Measurements from ENCODE around the gene MFSD6.
"Not testable (repeated sequence)": the region's sequence is repeated elsewhere in the genome, so short reads cannot be mapped to it uniquely, and the experiment has no call there.

MFSD6 gene

DNA sequence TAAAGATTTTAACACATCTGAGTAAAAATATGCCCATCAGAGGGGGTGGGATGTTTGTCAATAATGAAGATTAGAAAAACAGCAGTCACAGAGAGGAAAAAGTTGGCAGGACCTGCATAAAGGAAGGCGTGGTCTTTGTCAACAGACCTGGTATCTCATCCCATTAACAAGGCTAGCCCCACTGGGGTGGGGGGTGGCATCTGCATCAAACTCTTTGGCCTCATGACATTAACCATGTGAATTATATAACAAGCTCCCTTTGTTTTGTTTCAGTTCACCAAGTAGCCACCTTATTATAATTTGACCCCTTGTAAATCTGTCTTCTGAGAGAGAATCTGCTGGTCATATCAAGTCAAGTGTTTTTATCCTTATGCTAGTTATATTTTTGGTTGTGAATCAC is 97.5 kb downstream of the MFSD6 start:
- DNase-seq, result no peak

DNA sequence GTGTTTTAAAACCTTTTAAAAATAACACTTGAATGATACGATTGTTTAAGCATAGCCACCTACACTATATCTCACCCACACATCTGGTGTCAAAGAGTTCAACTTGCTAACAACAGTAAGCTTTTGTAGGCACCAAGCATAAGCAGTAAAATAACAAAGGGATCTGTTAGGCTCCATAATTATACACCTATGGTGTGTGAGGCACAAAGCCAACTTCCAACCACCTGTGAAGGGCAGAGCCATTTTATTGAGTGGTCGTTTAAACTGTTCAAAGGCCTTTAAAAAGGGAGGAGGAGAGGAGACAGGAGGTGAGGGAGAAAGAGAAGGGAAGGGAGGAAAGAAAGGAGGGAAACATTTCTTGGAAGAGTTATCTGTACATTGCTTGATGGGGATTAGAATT is 98.5 kb downstream of the MFSD6 start:
- DNase-seq, result no peak

DNA sequence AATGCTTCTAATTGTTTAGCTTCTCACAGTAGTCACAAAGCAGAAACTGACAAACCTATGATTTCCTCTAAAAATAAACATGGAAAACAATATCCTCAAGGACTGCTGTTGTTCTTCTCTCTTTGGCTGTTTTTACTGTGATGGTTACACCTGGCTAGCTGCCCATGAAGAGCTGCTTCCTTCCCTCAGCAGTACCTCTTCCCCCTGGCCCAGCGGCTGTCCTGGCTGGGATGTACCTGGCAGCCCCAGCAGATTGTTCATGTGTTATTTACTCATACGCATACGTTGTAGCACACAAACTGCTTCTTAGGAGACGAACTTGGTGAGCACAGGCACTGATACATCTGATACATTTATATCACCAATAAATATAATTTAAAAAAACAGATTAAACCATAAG is 99.0 kb downstream of the MFSD6 start:
- DNase-seq, result peak; percentile 41

DNA sequence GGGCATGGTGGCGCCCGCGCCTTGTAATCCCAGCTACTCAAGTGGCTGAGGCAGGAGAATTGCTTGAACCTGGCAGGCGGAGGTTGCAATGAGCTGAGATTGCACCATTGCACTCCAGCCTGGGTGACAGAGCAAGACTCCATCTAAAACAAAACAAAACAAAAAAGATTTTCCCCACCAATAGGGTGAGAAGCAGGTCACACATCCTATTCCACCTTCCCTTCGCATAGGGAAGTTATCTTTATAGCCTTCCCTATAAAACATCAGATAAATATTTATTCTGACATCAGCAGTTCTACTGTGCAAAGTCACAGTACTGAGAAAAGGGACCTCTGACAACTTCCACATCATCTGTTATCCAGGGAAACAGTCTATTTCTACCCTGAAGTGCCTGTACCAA is 101.7 kb downstream of the MFSD6 start:
- DNase-seq, result not testable (repeated sequence)

DNA sequence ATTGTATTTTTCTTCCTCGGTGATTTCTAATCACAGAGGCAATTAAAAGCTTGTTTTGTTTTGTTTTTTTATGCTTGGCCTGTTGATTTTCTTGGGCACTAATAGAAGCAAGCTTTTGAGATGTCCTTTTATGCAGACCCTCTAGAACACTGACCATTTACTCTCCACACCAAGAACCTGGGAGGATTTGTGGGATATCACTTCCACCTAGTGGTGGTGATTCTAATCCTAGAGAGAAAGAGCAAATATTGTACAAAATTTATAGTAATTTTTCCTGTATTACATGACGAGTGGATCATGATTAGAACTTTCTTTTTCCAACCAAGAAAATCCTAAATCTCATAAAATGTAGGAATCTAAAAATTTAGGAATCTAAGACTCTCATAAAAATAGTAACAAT is 102.9 kb downstream of the MFSD6 start:
- DNase-seq, result peak; percentile 8

DNA sequence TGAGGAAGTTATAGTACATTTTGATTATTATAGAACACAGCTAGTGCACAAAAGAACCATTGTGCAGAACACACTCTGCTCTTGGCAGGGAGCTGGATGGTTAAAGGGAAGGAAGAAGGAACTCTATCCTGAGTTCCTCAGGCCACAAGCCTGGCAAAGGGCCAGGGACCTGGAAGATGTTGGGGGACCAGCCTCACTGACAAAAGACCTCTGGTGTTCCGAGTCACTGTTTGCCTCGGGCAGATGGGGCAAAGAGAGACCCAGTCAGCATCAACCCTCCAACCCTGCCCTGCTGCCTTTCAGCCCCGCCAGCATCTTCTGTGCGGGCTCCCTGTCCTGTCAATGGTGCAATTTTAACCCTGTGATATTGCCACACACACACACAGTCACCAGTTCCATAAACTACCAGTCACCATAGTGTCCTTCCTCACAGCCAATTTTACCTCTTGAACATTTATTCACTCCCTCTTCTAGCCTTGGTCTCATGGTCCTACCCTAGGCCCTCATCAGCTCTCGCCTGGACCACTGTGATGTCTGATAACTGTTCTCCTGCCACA is 104.5 kb downstream of the MFSD6 start:
- no peak for DNase-seq

DNA sequence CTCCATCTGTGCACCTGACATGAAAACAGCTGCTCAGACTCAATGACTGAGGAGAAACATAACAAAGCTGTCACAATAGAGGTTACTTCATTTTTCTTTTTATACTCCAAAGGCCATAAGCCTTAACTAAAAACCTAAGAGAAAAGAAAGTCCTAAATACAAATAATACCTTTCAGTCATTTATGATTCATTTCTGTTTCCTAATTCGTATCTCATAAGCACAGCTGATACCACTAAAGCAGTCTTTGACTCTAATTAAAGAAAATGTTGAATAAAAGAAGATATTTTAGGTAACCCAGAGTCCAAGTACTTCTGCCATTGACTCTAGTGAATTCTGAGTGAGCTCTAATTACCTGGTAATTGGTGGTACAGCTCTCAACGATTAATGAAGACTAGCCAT is 105.7 kb downstream of the MFSD6 start:
- no peak for DNase-seq

DNA sequence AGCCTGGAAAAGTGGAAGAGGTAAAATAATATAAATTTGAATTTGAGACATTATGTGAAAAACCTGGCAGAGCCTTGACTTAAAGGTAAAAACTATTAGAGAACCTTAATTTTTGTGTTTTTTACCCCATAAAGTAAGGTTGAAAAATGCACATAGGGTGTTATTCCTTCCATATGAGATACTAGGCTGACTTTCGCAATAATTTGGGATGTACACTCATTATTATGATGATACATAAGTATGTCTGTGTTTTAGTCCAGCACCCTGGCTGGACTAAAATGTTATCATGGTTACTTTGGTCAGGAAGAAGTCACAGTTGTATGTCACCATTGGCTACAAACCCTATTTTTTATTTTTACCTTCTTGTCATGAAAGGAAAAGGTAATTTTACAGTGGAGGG is 106.5 kb downstream of the MFSD6 start:
- DNase-seq, result no peak

DNA sequence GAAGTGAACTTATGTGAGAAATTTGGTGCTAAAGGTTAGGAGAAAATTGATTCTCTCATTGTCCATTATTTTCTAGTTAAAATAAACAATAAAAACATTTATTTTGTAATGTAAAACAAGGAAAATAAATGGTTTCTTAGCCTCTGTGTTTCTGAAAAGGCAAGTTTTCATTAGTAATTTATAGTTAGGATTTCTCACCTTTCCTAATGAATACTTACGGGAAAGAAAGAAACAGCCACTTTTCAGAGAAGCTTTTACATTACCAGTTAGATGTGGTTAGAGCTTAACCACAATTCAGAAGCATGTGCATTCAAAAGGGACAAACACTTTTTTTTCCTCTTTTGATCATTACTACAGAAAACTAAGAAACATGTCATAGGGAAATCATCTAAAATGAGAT is 107.5 kb downstream of the MFSD6 start:
- no peak for DNase-seq

DNA sequence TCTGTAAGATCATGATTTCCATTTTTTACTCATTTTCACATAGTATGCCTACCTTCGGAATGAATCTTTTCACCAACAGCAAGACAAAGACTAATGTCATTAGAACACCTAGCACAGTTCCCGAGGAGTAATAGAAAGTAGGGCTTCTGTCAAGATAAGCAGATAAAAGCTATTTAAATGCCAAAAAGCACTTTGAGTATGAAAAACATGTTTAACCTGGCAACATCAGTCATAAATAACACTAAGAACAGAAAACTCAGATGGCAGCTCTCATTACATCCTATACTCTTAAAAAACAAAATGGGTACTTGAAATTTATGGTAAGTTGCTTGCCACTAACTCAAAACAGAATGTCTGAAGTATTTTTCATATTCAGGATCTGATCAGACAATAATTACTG is 109.3 kb downstream of the MFSD6 start:
- no peak for DNase-seq

DNA sequence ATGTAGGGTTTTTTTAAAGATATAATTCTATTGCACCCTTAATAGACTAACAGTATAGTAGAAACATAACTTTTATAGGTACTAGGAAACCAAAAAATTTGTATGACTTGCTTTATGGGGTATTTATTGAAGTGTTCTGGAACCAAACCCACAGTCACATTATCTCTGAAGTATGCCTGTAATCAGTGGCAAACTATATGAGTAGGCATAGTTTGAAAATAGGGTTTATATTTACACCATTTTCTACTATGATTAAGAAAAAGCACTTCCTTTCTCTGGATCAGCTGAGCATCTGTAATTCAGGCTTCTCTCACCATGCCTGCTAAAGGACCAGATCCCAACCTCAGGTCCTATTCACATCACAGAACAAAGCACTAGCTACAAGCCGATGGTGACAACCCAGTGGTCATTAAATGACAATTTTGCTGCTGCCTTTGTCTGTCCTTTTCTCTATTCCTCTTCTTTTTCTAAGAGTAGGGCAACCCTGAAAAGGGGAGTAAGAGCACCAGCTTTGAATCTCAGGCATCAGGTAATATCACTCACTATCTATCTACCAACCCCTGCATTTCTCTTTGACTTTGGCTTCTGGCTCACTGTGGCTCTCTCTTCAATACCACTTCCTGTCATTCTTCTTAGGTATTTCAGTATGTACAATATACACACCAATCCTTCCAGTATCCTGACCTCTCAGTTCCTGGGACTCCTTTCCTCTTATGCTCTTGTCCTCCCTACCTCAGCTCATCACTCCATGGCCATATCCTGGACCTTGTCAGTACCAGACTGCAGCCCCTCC is 112.0 kb downstream of the MFSD6 start:
- no peak for DNase-seq

DNA sequence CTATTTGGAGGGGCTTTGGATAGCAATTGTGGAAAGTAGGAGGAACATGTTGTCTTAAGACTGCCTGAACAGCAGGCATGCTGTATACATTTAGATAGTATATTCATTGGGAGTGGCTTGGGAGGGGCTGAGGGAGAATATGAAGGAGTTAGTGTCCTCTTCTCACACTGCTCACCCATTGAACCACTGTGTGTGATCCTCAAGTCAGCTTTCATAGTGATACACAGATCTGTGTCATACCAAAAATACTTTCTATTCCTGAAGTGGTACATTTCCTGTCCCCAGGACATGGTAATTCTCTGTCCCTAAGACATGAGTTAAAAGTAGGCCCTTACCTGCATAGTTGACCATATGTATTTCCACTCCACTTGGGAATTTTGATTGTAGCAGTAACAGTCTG is 116.8 kb downstream of the MFSD6 start:
- no peak for DNase-seq

DNA sequence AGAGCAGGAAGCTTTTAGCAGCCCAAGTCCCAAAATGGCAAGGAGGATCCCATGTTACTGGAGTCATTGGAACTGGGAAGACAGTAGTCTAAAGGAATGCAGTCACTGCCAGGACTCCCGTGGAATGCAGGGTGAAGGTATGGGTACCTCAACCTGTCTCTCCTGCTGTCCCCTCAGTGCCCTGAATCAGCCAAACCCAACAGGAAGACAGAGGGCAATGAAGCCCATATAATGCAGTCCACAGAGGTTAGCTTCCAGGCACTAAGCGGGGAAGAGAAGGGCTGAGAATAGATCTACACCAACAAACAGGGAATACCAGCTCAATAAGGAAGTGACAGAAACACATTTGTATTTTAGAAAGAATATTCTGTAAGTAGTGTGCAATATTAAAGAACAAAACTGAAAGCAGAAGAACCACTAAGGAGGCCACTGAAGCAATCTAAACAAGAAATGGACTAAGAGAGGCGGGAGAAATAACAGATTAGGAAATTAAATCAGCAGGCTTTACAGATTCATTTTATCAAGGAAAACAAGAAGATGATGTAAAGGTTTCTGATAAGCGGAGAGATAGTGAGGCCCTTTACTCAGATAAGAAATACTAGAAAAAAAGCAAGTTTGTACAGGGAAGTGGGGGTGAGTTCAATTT is 118.1 kb downstream of the MFSD6 start:
- no peak for DNase-seq

DNA sequence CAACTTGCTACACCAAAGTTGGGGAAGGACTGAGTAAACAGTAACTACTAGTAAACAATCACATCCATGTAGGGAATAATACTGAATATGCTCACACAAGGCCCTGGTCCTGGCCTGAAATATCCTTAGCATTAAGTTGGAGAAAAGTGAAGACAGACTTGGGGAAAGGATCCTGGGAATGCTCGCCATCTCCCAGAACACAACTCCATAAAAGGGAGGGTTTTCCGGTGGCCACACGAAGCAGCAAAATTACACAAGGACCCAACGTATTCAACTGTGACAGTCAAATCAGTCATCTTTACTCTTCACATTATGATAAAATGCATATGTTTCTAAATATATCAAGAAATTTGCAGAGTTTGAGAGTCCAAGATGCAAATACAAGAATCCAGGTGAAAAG is 119.1 kb downstream of the MFSD6 start:
- no peak for DNase-seq

DNA sequence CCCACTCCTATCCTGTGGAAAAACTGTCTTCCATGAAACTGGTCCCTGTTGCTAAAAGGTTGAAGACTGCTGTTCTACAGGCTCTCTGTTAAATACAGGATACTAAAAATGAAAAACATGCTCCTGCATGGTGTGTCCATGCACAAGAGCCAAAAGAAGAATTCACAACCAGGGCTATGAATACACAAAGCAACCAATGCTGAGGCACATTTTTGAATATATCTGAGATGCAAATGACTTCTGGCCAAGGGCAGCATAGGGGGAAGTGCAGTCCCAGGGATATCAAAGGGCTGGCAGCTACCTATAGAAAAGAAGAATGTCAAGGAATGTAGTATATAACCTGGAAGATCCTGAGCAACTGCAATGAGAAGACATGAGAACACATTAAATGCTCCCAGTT is 119.8 kb downstream of the MFSD6 start:
- DNase-seq, result no peak

DNA sequence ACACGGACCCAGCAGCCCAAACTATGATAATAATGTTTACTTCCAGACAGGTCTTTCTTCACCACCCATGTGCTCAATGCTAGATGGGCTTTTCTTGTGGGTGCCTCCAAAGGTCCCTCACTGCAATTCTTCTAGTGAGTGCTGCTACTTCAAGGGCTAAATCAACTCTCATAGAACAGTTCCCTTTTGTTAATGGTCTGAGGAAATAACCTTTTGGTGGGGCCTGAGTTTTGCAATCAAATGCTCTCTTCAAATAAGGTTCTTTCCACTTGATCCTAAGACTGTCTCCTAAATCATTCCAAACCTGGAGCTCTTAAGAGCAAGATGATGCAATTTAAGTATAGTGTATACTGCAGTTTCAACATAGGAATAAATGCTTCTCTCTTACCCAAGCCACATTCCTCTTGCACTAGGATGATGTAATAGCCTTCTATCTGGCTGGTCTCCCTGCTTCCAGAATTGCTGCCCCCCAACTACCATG is 120.4 kb downstream of the MFSD6 start:
- DNase-seq, result no peak

DNA sequence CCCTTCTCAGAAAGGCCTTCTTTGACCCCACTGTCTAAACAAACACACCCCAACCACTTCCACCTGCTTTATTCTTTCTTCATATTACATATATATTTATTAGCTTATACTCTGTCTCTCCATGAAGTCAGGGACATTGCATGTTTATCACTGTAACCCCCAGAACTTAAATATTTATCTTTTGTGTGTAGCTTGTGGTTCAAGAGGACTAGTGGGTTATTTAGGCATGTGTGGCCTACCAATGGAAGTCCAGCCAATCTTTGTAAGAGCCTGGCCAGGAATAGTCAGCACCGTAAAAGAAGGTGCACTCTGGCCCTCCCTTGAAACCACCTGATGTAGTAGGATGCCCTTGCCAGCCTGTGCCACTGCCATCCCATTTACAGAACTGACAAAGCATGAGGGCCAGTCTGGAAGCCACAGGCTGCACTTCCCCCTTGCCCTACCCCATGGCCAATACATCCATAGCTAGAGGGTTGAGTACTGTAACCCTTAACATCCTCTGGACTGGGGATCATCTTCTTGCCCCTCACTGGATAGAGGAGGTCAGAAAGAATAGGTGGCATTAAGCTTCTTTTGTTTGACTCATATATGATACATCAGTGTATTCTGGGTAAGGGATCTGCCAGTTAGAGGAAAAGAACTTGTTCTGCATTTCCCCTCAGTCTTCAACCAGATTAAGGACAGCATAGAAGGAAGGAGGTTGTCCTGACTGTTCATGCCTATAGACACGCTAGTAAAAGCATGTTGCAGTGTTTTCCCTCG is 121.5 kb downstream of the MFSD6 start:
- no peak for DNase-seq

DNA sequence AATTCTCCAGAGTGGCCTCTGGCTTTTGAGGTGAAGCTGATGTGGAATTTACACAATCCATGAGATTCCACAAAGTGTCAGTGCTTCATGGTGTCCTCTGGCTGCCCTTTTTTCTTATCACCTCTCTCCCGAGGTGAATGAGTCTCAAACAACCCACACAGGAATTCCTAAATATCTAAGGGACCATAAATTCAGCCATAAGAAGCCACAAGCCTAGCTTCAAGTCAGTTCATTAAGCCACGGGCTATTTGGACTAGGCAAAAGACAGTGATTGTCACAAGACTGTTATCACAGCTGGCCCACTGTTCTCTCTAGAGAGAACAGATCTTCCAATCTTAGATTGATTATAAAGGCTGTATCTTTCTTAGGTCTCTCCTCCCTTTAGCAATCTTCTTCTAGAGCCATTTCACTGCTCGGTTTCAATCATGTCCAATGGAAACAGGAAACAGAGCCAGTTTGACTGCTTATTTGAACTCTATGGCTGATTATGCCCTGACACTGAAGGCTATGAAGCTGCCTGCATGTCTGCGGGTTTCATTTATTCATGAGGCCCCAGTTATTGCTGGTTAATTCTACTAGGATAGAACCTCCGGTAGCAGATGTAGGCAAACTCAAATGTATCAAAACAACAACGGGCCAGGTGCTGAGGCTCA is 122.2 kb downstream of the MFSD6 start:
- no peak for DNase-seq

DNA sequence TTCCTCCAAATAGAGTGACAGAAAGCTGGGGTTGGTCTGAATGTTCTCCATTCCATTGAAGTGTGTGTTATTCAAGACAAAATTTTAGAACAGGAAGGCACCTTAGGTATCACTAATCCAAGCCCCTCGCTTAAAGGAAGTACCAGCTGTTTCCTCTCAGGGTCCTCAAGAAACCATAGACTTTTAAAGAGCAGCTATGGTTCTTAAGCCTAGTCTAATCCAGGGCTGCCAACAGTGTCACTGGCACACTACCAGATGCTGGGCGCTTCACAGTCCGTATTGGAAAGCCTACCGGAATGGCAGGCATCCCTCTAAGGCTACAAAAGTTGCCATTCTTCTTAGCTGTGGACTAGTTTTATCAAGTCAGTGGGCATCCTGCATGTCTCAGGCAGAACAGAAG is 124.4 kb downstream of the MFSD6 start:
- DNase-seq, result no peak

DNA sequence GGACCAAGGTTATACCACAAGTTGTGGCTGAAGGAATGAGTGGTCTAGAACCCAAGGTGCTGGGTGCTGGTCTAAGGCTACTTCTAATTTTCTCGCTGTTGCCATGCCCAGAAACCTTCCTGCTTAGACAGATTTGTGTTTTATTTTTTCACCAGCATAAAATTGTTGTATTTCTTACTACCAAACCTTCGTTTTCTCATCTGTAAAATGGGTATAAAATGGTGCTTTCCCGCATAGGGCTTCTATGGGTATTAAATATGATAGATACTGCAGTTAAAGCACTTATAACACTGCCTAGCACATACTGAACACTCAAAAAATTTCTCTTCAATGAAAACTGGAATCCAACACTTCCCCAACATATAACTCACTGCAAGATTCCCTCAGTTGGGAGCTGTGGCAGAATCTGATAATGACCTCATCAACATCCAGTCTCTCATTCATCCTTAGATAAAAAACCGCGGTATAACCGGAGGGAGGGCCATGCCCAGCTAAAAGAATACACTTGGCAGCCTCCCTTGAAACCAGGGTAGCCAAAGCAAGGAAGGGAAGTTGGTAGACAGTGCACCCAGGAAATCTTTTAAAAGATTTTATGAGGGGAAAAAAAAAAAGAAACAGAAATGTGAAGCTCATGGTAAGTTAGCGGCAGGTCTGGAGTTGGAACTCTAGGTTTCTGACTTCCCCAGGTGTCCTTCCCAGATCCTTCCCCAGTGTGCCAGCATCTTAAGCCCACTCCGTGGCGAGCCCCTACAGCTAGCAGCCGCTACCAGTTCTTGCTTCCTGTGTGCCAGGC is 125.2 kb downstream of the MFSD6 start:
- DNase-seq, result no peak

DNA sequence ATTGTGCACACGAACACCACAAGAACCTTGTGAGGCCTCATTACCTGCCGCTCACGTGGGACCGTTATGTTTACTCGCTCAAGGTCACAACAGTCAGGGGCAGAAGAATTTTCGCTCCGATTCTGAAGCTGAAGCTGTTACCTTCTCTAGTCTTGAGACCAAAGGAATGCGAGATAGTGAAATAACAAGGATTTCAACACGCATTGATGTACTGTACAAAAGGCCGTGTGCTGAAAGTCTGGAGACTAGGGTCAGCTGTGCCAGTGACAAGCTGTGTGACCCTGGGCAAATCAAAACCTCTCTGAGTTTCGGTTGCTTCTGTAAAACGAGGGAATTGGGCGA is 125.8 kb downstream of the MFSD6 start:
- no peak for DNase-seq

All from NCI-H446 treated with DMSO at 0.1 percent for 48 hours (cell line).